Neural progenitor cell (in vitro differentiated cells): ENCODE data around the gene FANCC. TPM values are rescaled to one million over a fixed set of nuclear protein-coding genes. Genes with fewer than 3 reads are reported as not detected.

Experiments used
- DNase-seq: peaks from one replicate; pipeline ENCODE4 v3.0.0-alpha.2; 2016; ENCODE audit warnings: low spot score
- H2AFZ ChIP-seq: fragments of 200-600 bp; sonication (generic); replicated peaks from 2 replicates; pipeline ENCODE4 v1.6.1; 2016; ENCODE audit warnings: antibody characterized with exemption
- H3F3A ChIP-seq: fragments of 200-600 bp; sonication (generic); 2 replicates; pipeline ENCODE4 v1.6.1; 2016; ENCODE audit warnings: antibody characterized with exemption, low read depth
- H3K27ac ChIP-seq: fragments of 200-600 bp; sonication (generic); 2 replicates; pipeline ENCODE4 v1.5.1; 2016; ENCODE audit warnings: mild to moderate bottlenecking
- H3K27me3 ChIP-seq: fragments of 200-600 bp; sonication (generic); 2 replicates; pipeline ENCODE4 v1.6.1; 2016; ENCODE audit warnings: mild to moderate bottlenecking, moderate library complexity
- H3K36me3 ChIP-seq: fragments of 200-600 bp; sonication (generic); 2 replicates; pipeline ENCODE4 v1.5.1; 2016
- H3K4me1 ChIP-seq: fragments of 200-600 bp; sonication (generic); 2 replicates; pipeline ENCODE4 v1.6.1; 2016; ENCODE audit warnings: mixed run types
- H3K4me2 ChIP-seq: fragments of 200-600 bp; sonication (generic); 2 replicates; pipeline ENCODE4 v1.6.1; 2016
- H3K4me3 ChIP-seq: fragments of 200-600 bp; sonication (generic); 2 replicates; pipeline ENCODE4 v1.5.1; 2016
- H3K79me2 ChIP-seq: fragments of 200-600 bp; sonication (generic); 2 replicates; pipeline ENCODE4 v1.6.1; 2016; ENCODE audit warnings: low read depth
- H3K9ac ChIP-seq: fragments of 200-600 bp; sonication (generic); 2 replicates; pipeline ENCODE4 v1.6.1; 2016
- H3K9me3 ChIP-seq: fragments of 200-600 bp; sonication (generic); 2 replicates; pipeline ENCODE4 v1.5.1; 2016; ENCODE audit warnings: low read depth
- H4K20me1 ChIP-seq: fragments of 200-600 bp; sonication (generic); 2 replicates; pipeline ENCODE4 v1.6.1; 2016; ENCODE audit warnings: low read depth
- H3K27ac Mint-ChIP-seq: 3 replicates; pipeline ENCODE4 v1.8.0; 2021; ENCODE audit warnings: mixed read lengths
- H3K27me3 Mint-ChIP-seq: 2 replicates; pipeline ENCODE4 v1.8.0; 2022; ENCODE audit warnings: low read depth, mild to moderate bottlenecking, inconsistent platforms, moderate library complexity, mixed read lengths; ENCODE audit not compliant: insufficient read depth
- H3K36me3 Mint-ChIP-seq: 3 replicates; pipeline ENCODE4 v1.8.0; 2021; ENCODE audit warnings: mixed read lengths
- H3K4me1 Mint-ChIP-seq: 3 replicates; pipeline ENCODE4 v1.8.0; 2021; ENCODE audit warnings: mixed read lengths
- H3K4me3 Mint-ChIP-seq: 3 replicates; pipeline ENCODE4 v1.8.0; 2021; ENCODE audit warnings: mild to moderate bottlenecking, moderate library complexity, mixed read lengths
- H3K9me3 Mint-ChIP-seq: 3 replicates; pipeline ENCODE4 v1.8.0; 2020; ENCODE audit warnings: mixed read lengths
- EZH2 ChIP-seq: fragments of 200-600 bp; sonication (generic); IDR thresholded peaks from 2 replicates; pipeline ENCODE4 v1.6.1; 2017; ENCODE audit warnings: antibody characterized with exemption, mild to moderate bottlenecking, moderate library complexity
- EZH2phosphoT487 ChIP-seq: fragments of 200-600 bp; sonication (generic); IDR thresholded peaks from 2 replicates; pipeline ENCODE4 v1.6.1; 2017; ENCODE audit warnings: antibody characterized with exemption
- total RNA-seq: library from RNA; depleted of rRNA; stranded (reverse); fragments of >200 nt; gene quantifications from 2 replicates; pipeline ENCODE4 v1.2.3, GENCODE V29; 2015; ENCODE audit warnings: low replicate concordance
- TF ChIP-seq, protein P1 (sequence below): fragments of 200-600 bp; sonication (generic); IDR thresholded peaks from 2 replicates; pipeline ENCODE4 v1.5.1; 2017; ENCODE audit warnings: antibody characterized with exemption, mild to moderate bottlenecking

The FANCC gene
- total RNA-seq, 1 donor from 2014 or later: 49.6 TPM

DNA sequence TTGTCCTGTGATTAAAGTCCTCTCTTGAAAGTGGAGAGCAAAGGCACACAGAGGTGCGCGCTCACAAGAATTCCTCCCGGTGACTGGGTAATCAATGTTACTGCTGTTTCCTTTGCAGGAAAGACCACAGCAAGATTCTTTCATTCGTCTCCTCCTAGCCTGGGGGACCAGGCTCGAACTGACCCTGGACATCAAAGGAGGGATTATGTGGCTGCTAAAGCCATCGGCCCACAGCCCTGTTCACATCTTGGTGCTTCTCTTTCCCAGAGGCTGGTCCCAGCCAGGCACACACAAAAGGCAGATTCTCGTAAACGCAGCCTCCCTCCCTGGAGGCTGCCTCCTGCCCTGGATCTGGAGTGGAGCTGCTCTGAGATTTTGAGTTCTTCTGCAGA lies 230.9 kb downstream of the FANCC start:
- Histone ChIP-seq H3K4me1 (peaks cover 20% of the 10 kb centered on the region), H3K9ac (no peak overlapping the region)
- peak overlapping the region; percentile 99 for H3K27ac Mint-ChIP-seq

GRCh38 chr9:95085861-95086563 lies 231.5 kb downstream of the FANCC start:
- Mint-ChIP-seq H3K27me3 (peaks cover 7% of the 10 kb centered on the region), H3K27ac (peak overlapping the region; percentile 99), H3K9me3 (no peaks in the 10 kb centered on the region), H3K4me1 (peaks cover 82% of the 10 kb centered on the region), H3K36me3 (peaks cover 50% of the 10 kb centered on the region), H3K4me3 (peak overlapping the region; percentile 54)
- H3K27ac ChIP-seq: no peak overlapping the region
- DNase-seq: no peak
- H4K20me1 ChIP-seq: peaks cover 40% of the 10 kb centered on the region
- no peak overlapping the region for H3K9ac ChIP-seq
- H3K27me3 ChIP-seq: no peaks in the 10 kb centered on the region
- no peak for TF ChIP-seq EZH2phosphoT487
- no peak for TF ChIP-seq EZH2
- TF ChIP-seq, protein P1, sequence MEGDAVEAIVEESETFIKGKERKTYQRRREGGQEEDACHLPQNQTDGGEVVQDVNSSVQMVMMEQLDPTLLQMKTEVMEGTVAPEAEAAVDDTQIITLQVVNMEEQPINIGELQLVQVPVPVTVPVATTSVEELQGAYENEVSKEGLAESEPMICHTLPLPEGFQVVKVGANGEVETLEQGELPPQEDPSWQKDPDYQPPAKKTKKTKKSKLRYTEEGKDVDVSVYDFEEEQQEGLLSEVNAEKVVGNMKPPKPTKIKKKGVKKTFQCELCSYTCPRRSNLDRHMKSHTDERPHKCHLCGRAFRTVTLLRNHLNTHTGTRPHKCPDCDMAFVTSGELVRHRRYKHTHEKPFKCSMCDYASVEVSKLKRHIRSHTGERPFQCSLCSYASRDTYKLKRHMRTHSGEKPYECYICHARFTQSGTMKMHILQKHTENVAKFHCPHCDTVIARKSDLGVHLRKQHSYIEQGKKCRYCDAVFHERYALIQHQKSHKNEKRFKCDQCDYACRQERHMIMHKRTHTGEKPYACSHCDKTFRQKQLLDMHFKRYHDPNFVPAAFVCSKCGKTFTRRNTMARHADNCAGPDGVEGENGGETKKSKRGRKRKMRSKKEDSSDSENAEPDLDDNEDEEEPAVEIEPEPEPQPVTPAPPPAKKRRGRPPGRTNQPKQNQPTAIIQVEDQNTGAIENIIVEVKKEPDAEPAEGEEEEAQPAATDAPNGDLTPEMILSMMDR: no peak
- H3K4me1 ChIP-seq: peaks cover 25% of the 10 kb centered on the region
- H3K4me2 ChIP-seq: peak overlapping the region; percentile 2
- peaks cover 12% of the 10 kb centered on the region for H3F3A ChIP-seq
- H3K36me3 ChIP-seq: no peaks in the 10 kb centered on the region
- H3K79me2 ChIP-seq: no peaks in the 10 kb centered on the region
- H3K4me3 ChIP-seq: no peak overlapping the region
- H2AFZ ChIP-seq: no peak overlapping the region
- no peaks in the 10 kb centered on the region for H3K9me3 ChIP-seq

More for the DNA sequence above, 230.9 kb downstream of the FANCC start:
- no peaks in the 10 kb centered on the region for H3K36me3 ChIP-seq
- peak; percentile 69 for DNase-seq
- H3K27me3 ChIP-seq: no peaks in the 10 kb centered on the region
- H2AFZ ChIP-seq: no peak overlapping the region
- no peaks in the 10 kb centered on the region for H3K79me2 ChIP-seq
- peaks cover 9% of the 10 kb centered on the region for H3K27me3 Mint-ChIP-seq
- peaks cover 82% of the 10 kb centered on the region for H3K4me1 Mint-ChIP-seq
- TF ChIP-seq, protein P1: no peak
- TF ChIP-seq EZH2: no peak
- TF ChIP-seq EZH2phosphoT487: no peak
- H4K20me1 ChIP-seq: peaks cover 44% of the 10 kb centered on the region
- H3K9me3 ChIP-seq: no peaks in the 10 kb centered on the region
- H3F3A ChIP-seq: peaks cover 12% of the 10 kb centered on the region
- H3K4me3 Mint-ChIP-seq: peak overlapping the region; percentile 54
- no peak overlapping the region for H3K27ac ChIP-seq
- no peaks in the 10 kb centered on the region for H3K9me3 Mint-ChIP-seq
- H3K4me2 ChIP-seq: peak overlapping the region; percentile 2
- H3K36me3 Mint-ChIP-seq: peaks cover 48% of the 10 kb centered on the region
- H3K4me3 ChIP-seq: no peak overlapping the region

DNA sequence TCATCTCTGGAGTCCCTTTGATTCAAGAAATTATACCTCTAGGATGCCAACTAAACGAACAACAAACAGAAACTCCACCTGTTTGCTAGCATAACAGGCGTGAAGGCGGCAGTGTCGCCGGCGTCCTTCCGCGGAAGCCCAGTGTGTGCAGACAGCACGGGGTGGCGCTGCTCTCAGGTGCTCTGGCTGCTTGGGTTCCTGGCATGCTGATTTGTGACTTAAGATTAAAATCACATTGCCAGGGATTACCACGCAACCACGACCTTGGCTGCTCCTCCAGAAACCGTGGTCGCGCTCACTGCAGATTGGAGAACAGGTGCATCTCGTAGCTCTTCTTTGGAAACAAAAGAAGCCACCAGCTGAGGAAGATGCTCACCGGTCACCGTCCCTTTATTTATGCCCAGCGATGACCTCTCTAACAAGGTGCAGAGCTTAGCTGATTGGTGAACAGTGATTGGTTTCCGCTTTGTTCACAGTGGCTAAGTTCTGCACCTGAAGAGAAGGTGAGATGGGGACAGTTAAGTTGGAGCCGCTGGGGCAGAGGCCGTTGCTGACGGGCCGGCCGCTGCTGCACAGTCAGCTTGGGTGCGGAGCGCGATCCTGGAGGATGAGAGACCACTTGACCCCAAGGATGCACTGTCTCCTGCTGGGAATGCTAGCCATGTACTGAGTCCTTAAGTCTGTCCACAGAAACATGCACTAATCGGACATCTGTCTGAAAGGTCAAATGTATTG lies 232.3 kb downstream of the FANCC start:
- Histone ChIP-seq H3K4me2 (no peak overlapping the region), H3K79me2 (no peaks in the 10 kb centered on the region), H4K20me1 (peaks cover 33% of the 10 kb centered on the region), H3K4me3 (no peak overlapping the region), H3F3A (peaks cover 12% of the 10 kb centered on the region), H3K36me3 (no peaks in the 10 kb centered on the region), H3K4me1 (peaks cover 33% of the 10 kb centered on the region), H3K27ac (no peak overlapping the region), H3K27me3 (no peaks in the 10 kb centered on the region), H3K9me3 (no peaks in the 10 kb centered on the region), H2AFZ (no peak overlapping the region), H3K9ac (no peak overlapping the region)
- TF ChIP-seq EZH2phosphoT487: no peak
- TF ChIP-seq EZH2: no peak
- TF ChIP-seq, protein P1: no peak
- Mint-ChIP-seq H3K27ac (peak overlapping the region; percentile 89), H3K9me3 (no peaks in the 10 kb centered on the region), H3K36me3 (peaks cover 52% of the 10 kb centered on the region), H3K4me3 (no peak overlapping the region), H3K4me1 (peaks cover 83% of the 10 kb centered on the region), H3K27me3 (peaks cover 10% of the 10 kb centered on the region)
- no peak for DNase-seq
